ENCODE data around the gene OR6N2. TPM values are rescaled to one million over a fixed set of nuclear protein-coding genes. Genes with fewer than 3 reads are reported as not detected.

The OR6N2 gene
- total RNA-seq, 1 experiment from 2014 or later: not detected

DNA sequence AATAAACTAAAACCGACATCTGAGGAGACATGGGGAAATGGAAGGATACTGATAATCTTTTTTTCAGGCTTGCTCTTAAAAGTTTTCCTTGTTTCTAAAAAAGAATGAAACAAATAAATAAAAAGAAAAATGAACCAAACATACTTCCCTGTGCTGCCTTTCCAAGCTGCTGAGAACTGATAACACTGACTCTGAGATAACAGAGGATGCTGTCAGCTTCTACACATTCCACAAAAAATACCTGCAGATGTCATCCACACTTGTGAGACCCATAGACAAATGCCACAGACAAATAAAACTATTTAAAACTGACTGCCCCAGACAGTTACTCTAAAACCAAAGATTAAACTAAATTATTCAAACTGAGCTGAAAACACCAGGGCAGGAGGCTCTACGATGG, 48.5 kb downstream of the OR6N2 start:
- Histone ChIP-seq H3K36me3 (ENCODE audit: control insufficient read depth, insufficient read depth, low read length) (no peaks in the 10 kb centered on the region), H3K27me3 (replicated peaks; ENCODE audit: control insufficient read depth, insufficient read depth, low read length) (no peaks in the 10 kb centered on the region), H3K4me3 (ENCODE audit: low read depth, low read length) (no peak overlapping the region), H3K9me3 (no peaks in the 10 kb centered on the region), H3K4me1 (no peaks in the 10 kb centered on the region)
- Mint-ChIP-seq H3K4me3 (ENCODE audit: unreplicated experiment) (no peak overlapping the region), H3K36me3 (ENCODE audit: insufficient read depth, unreplicated experiment) (no peaks in the 10 kb centered on the region), H3K27me3 (ENCODE audit: insufficient read depth, unreplicated experiment) (peaks cover 6% of the 10 kb centered on the region), H3K4me1 (ENCODE audit: low read depth, unreplicated experiment) (no peaks in the 10 kb centered on the region), H3K9me3 (ENCODE audit: unreplicated experiment) (no peaks in the 10 kb centered on the region), H3K27ac (ENCODE audit: unreplicated experiment) (no peak overlapping the region)
- intact Hi-C loops (cut with micrococcal nuclease; ENCODE audit: unreplicated experiment): no loop called here
- POLR2A ChIA-PET: no interaction called here
- no peak for TF ChIP-seq CTCF (IDR thresholded peaks at IDR 0.05; ENCODE audit: insufficient read depth in 1 of 2, low read depth in 1 of 2, low read length in 1 of 2, severe bottlenecking in 1 of 2, unreplicated experiment in 1 of 2)
- BruUV-seq (replicated peaks): no TSS peak
- no peak for DNase-seq
- CTCF ChIA-PET: no interaction called here

- H3K9me3 Mint-ChIP-seq (ENCODE audit: unreplicated experiment): no peaks in the 10 kb centered on the region
- no TSS peak for BruUV-seq (replicated peaks)
- ChIA-PET CTCF (no interaction called here), POLR2A (no interaction called here)
- Histone ChIP-seq H3K4me3 (ENCODE audit: low read depth, low read length) (no peak overlapping the region), H3K27me3 (replicated peaks; ENCODE audit: control insufficient read depth, insufficient read depth, low read length) (no peaks in the 10 kb centered on the region), H3K9me3 (no peaks in the 10 kb centered on the region), H3K4me1 (no peaks in the 10 kb centered on the region), H3K36me3 (ENCODE audit: control insufficient read depth, insufficient read depth, low read length) (no peaks in the 10 kb centered on the region)
- H3K4me3 Mint-ChIP-seq (ENCODE audit: unreplicated experiment): no peak overlapping the region
- H3K27me3 Mint-ChIP-seq (ENCODE audit: insufficient read depth, unreplicated experiment): peaks cover 6% of the 10 kb centered on the region
- no peak for TF ChIP-seq CTCF (IDR thresholded peaks at IDR 0.05; ENCODE audit: insufficient read depth in 1 of 2, low read depth in 1 of 2, low read length in 1 of 2, severe bottlenecking in 1 of 2, unreplicated experiment in 1 of 2)
- no peaks in the 10 kb centered on the region for H3K4me1 Mint-ChIP-seq (ENCODE audit: low read depth, unreplicated experiment)
- H3K27ac Mint-ChIP-seq (ENCODE audit: unreplicated experiment): no peak overlapping the region
- DNase-seq: no peak
- no peaks in the 10 kb centered on the region for H3K36me3 Mint-ChIP-seq (ENCODE audit: insufficient read depth, unreplicated experiment)
- intact Hi-C loops (cut with micrococcal nuclease; ENCODE audit: unreplicated experiment): no loop called here
These were observed 49.3 kb downstream of the OR6N2 start for GRCh38 chr1:158731707-158732106.

- H3K27me3 Mint-ChIP-seq (ENCODE audit: insufficient read depth, unreplicated experiment): peaks cover 6% of the 10 kb centered on the region
- H3K4me3 ChIP-seq (ENCODE audit: low read depth, low read length): no peak overlapping the region
- no peak for DNase-seq
- H3K4me1 Mint-ChIP-seq (ENCODE audit: low read depth, unreplicated experiment): no peaks in the 10 kb centered on the region
- BruUV-seq (replicated peaks): no TSS peak
- no peaks in the 10 kb centered on the region for H3K9me3 ChIP-seq
- no peak overlapping the region for H3K27ac Mint-ChIP-seq (ENCODE audit: unreplicated experiment)
- CTCF ChIA-PET: no interaction called here
- H3K4me1 ChIP-seq: no peaks in the 10 kb centered on the region
- no peak overlapping the region for H3K4me3 Mint-ChIP-seq (ENCODE audit: unreplicated experiment)
- intact Hi-C loops (cut with micrococcal nuclease; ENCODE audit: unreplicated experiment): no loop called here
- H3K9me3 Mint-ChIP-seq (ENCODE audit: unreplicated experiment): no peaks in the 10 kb centered on the region
- H3K36me3 Mint-ChIP-seq (ENCODE audit: insufficient read depth, unreplicated experiment): no peaks in the 10 kb centered on the region
- TF ChIP-seq CTCF (IDR thresholded peaks at IDR 0.05; ENCODE audit: insufficient read depth in 1 of 2, low read depth in 1 of 2, low read length in 1 of 2, severe bottlenecking in 1 of 2, unreplicated experiment in 1 of 2): no peak
- H3K36me3 ChIP-seq (ENCODE audit: control insufficient read depth, insufficient read depth, low read length): no peaks in the 10 kb centered on the region
- H3K27me3 ChIP-seq (replicated peaks; ENCODE audit: control insufficient read depth, insufficient read depth, low read length): no peaks in the 10 kb centered on the region
- POLR2A ChIA-PET: no interaction called here
These were observed 50.6 kb downstream of the OR6N2 start for GRCh38 chr1:158730453-158730852.

All from Caco-2 (cell line).